Endothelial cell of umbilical vein (primary cell): Measurements from ENCODE around the gene KATNAL1. TPM values are rescaled to one million over a fixed set of nuclear protein-coding genes. Genes with fewer than 3 reads are reported as not detected.

ENCODE experiments used
- BruUV-seq: library from RNA; stranded (reverse); fragments of 400-500 nt; replicated peaks from 2 replicates; lab custom pipeline; 2021; lab: Mats Ljungman, UMichigan
- CTCF ChIA-PET: fragments of 300-600, 350-600 bp; sonication (Branson Sonifier 250); formaldehyde crosslinking; loops from one replicate; lab custom pipeline; 2021; ENCODE audit warnings: antibody characterized with exemption, inconsistent platforms; lab: Charles Lee
- POLR2A ChIA-PET: fragments of 300-600, 350-600 bp; sonication (Branson Sonifier 250); formaldehyde crosslinking; loops from one replicate; lab custom pipeline; 2021; ENCODE audit warnings: antibody characterized with exemption, inconsistent platforms; lab: Charles Lee
- DNase-seq: peaks from one replicate; pipeline ENCODE4 v3.0.0-alpha.2; 2011; ENCODE audit warnings: low read depth, low spot score
- FAIRE-seq: peaks from 2 replicates; lab custom pipeline; 2011; peaks lifted over from hg19 to GRCh38; lab: Jason Lieb, UNC
- H2AFZ ChIP-seq: 2 replicates; pipeline ENCODE4 v1.6.0; 2012; ENCODE audit warnings: low read depth, low read length, control low read depth, inconsistent platforms
- H3K27ac ChIP-seq: 2 replicates; pipeline ENCODE4 v1.5.1; 2011; ENCODE audit warnings: low read depth, mild to moderate bottlenecking, control low read depth, low read length, moderate library complexity; ENCODE audit not compliant: insufficient read depth
- H3K27me3 ChIP-seq, 2 experiments: 2 replicates each; pipeline versions ENCODE4 v1.6.0 to v1.6.1; 2011; ENCODE audit warnings: low read length in 2 of 2, mixed read lengths in 1 of 2; ENCODE audit not compliant: control insufficient read depth in 2 of 2, insufficient read depth in 2 of 2
- H3K36me3 ChIP-seq, 2 experiments: 2 replicates in 1 of 2; 3 replicates in 1 of 2; pipeline ENCODE4 v1.5.1; 2011; ENCODE audit warnings: low read length in 2 of 2, mild to moderate bottlenecking in 1 of 2, moderate library complexity in 1 of 2; ENCODE audit not compliant: control insufficient read depth in 2 of 2, insufficient read depth in 2 of 2; ENCODE audit errors: extremely low read depth in 1 of 2
- H3K4me1 ChIP-seq: 3 replicates; pipeline ENCODE4 v1.5.1; 2011; ENCODE audit warnings: mild to moderate bottlenecking, low read length; ENCODE audit not compliant: control insufficient read depth, insufficient read depth; ENCODE audit errors: extremely low read depth
- H3K4me2 ChIP-seq: 2 replicates; pipeline ENCODE4 v1.6.1; 2011; ENCODE audit warnings: low read length, control low read depth, mixed read lengths; ENCODE audit not compliant: insufficient read depth
- H3K4me3 ChIP-seq, 3 experiments: fragments of 200-600 bp in 1 of 3; sonication (generic), shearing (Covaris generic) in 1 of 3; replicated peaks in 1 of 3; 2 replicates each; pipeline ENCODE4 v1.5.1; 2011 to 2016; ENCODE audit warnings: control low read depth in 3 of 3, low read length in 3 of 3, mild to moderate bottlenecking in 2 of 3, inconsistent platforms in 1 of 3, low read depth in 1 of 3, moderate library complexity in 1 of 3; ENCODE audit not compliant: insufficient read depth in 1 of 3
- H3K79me2 ChIP-seq: 2 replicates; pipeline ENCODE4 v1.6.0; 2012; ENCODE audit warnings: low read length, inconsistent platforms; ENCODE audit not compliant: control insufficient read depth, insufficient read depth
- H3K9ac ChIP-seq: replicated peaks from 2 replicates; pipeline ENCODE3; 2011; ENCODE audit warnings: low read length, control low read depth; ENCODE audit not compliant: insufficient read depth; ENCODE audit errors: extremely low read depth
- H3K9me1 ChIP-seq: replicated peaks from 3 replicates; pipeline ENCODE4 v1.6.0; 2011; ENCODE audit warnings: mild to moderate bottlenecking, low read length; ENCODE audit not compliant: control insufficient read depth, insufficient read depth; ENCODE audit errors: extremely low read depth
- H3K9me3 ChIP-seq: replicated peaks from 2 replicates; pipeline ENCODE4 v1.5.1; 2012; ENCODE audit warnings: low read length, inconsistent platforms; ENCODE audit not compliant: control insufficient read depth, insufficient read depth
- H4K20me1 ChIP-seq: replicated peaks from 2 replicates; pipeline ENCODE3; 2011; ENCODE audit warnings: mild to moderate bottlenecking, low read length; ENCODE audit not compliant: control insufficient read depth, insufficient read depth; ENCODE audit errors: extremely low read depth
- EZH2 ChIP-seq: IDR thresholded peaks from 2 replicates; pipeline ENCODE4 v1.6.1; 2012; ENCODE audit warnings: borderline replicate concordance, low read depth, mild to moderate bottlenecking, moderate library complexity, low read length, inconsistent platforms; ENCODE audit not compliant: severe bottlenecking
- FOS ChIP-seq: IDR thresholded peaks from 2 replicates; pipeline ENCODE4 v1.6.1; 2011; ENCODE audit warnings: mild to moderate bottlenecking, low read length, moderate library complexity, borderline replicate concordance; ENCODE audit not compliant: insufficient read depth
- JUN ChIP-seq: IDR thresholded peaks from 2 replicates; pipeline ENCODE4 v1.6.1; 2011; ENCODE audit warnings: borderline replicate concordance, low read depth; ENCODE audit not compliant: insufficient read length, insufficient read depth
- MYC ChIP-seq: IDR thresholded peaks from one replicate; pipeline ENCODE4 v1.6.1; 2011; ENCODE audit warnings: mild to moderate bottlenecking, low read depth, low read length
- POLR2A ChIP-seq: IDR thresholded peaks from 2 replicates; pipeline ENCODE4 v1.6.1; 2012; ENCODE audit warnings: low read depth, mild to moderate bottlenecking, control low read depth, low read length
- POLR2AphosphoS5 ChIP-seq: IDR thresholded peaks from 2 replicates; pipeline ENCODE4 v1.6.1; 2012; ENCODE audit warnings: low read depth, mild to moderate bottlenecking, control low read depth, low read length, moderate library complexity; ENCODE audit not compliant: insufficient read depth
- dilution Hi-C: fragments of 300-500 bp; cut with MboI; formaldehyde crosslinking; loops from one replicate; pipeline ENCODE4 v1.15.0; 2019; ENCODE audit warnings: low sequenced_read_pairs; ENCODE audit not compliant: extremely low pct_ligation_motif_present
- intact Hi-C: fragments of 100-400 bp; cut with micrococcal nuclease; formaldehyde crosslinking; loops from one replicate; pipeline ENCODE4 v1.10.0; 2022
- polyA plus RNA-seq, 4 experiments: library from polyadenylated mRNA; depleted of rRNA in 3 of 4; stranded (reverse) in 3 of 4; unstranded in 1 of 4; fragments of >200 nt; gene quantifications; 2 replicates each; pipeline versions ENCODE4 v1.2.1 to v1.2.3, GENCODE V29; 2011 to 2012; ENCODE audit warnings: missing spikeins in 1 of 4
- total RNA-seq: library from RNA; stranded (reverse); gene quantifications from 2 replicates; pipeline ENCODE4 v1.2.3, GENCODE V29; 2021
- TF ChIP-seq, protein P1 (sequence below), 2 donors: IDR thresholded peaks; 1 replicate in 1 of 2; 2 replicates in 1 of 2; pipeline ENCODE4 v1.5.1; 2011; ENCODE audit warnings: low read length in 2 of 2, mild to moderate bottlenecking in 2 of 2, moderate library complexity in 2 of 2, control low read depth in 1 of 2, inconsistent platforms in 1 of 2, low read depth in 1 of 2; ENCODE audit not compliant: insufficient read depth in 1 of 2; ENCODE audit errors: extremely low read depth in 1 of 2
- TF ChIP-seq, protein P2 (sequence below): IDR thresholded peaks from 2 replicates; pipeline ENCODE4 v1.6.1; 2011; ENCODE audit not compliant: insufficient read depth, insufficient read length

The KATNAL1 gene
- total and polyA plus RNA-seq, 2 donors (not counting 3 experiments of a cell fraction or from before 2014, with no cell fraction given), result 7.2 to 49.2 TPM

DNA sequence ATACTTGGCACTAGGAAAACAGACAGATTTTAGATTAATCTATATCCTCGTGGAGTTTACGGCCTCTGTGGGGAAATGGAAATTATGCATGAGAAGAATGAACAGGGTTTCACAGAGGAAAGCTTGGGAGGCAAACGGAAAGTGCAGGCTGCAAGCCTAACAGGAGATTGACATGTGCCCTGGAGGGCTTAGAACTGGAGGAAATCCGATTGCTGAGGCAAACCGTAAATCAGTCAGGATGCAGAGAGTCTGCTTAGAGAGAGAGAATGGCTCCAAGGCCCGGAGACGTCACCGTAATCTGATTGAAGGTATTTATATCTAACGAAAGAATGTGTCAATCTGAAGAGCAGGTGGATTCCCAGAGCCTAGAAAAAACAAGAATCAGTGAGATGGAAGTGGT, 143.2 kb downstream of the KATNAL1 start:
- peak; percentile 43 for FAIRE-seq
- Histone ChIP-seq H3K4me1 (no peaks in the 10 kb centered on the region), H3K4me2 (no peak overlapping the region), H3K27me3 (peaks cover 20 to 32% of the 10 kb centered on the region in 2 experiments), H3K36me3 (no peaks in the 10 kb centered on the region), H4K20me1 (no peaks in the 10 kb centered on the region), H3K79me2 (no peaks in the 10 kb centered on the region), H3K9me1 (no peaks in the 10 kb centered on the region), H3K4me3 (no peak overlapping the region), H2AFZ (no peak overlapping the region), H3K9ac (no peak overlapping the region), H3K9me3 (no peaks in the 10 kb centered on the region), H3K27ac (no peak overlapping the region)
- TF ChIP-seq, protein P1, sequence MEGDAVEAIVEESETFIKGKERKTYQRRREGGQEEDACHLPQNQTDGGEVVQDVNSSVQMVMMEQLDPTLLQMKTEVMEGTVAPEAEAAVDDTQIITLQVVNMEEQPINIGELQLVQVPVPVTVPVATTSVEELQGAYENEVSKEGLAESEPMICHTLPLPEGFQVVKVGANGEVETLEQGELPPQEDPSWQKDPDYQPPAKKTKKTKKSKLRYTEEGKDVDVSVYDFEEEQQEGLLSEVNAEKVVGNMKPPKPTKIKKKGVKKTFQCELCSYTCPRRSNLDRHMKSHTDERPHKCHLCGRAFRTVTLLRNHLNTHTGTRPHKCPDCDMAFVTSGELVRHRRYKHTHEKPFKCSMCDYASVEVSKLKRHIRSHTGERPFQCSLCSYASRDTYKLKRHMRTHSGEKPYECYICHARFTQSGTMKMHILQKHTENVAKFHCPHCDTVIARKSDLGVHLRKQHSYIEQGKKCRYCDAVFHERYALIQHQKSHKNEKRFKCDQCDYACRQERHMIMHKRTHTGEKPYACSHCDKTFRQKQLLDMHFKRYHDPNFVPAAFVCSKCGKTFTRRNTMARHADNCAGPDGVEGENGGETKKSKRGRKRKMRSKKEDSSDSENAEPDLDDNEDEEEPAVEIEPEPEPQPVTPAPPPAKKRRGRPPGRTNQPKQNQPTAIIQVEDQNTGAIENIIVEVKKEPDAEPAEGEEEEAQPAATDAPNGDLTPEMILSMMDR (IDR thresholded peaks at IDR 0.05; ENCODE audit: extremely low read depth in 1 of 2, insufficient read depth in 1 of 2, low read depth in 1 of 2, low read length in 2 of 2), result no peak
- TF ChIP-seq FOS (no peak), EZH2 (no peak), POLR2AphosphoS5 (no peak), JUN (no peak), POLR2A (no peak), MYC (no peak)
- TF ChIP-seq, protein P2, sequence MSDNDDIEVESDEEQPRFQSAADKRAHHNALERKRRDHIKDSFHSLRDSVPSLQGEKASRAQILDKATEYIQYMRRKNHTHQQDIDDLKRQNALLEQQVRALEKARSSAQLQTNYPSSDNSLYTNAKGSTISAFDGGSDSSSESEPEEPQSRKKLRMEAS, result no peak
- intact Hi-C loops (no loop called here), dilution Hi-C loops (no loop called here)
- DNase-seq, result peak; percentile 56
- ChIA-PET CTCF (interaction anchor here (2.3 kb wide), 1 partner anchor 32 kb away, joined by 10 read pairs; no protein-coding TSS in a partner anchor), POLR2A (no interaction called here)
- no TSS peak for BruUV-seq
